NAMALWA (cell line): ENCODE measurements around the gene CRTC2.

ENCODE experiments used
- DNase-seq: peaks from one replicate; pipeline ENCODE4 v3.0.0-alpha.2; 2015; ENCODE audit warnings: low spot score

Gene CRTC2

GRCh38 chr1:153945795-153946621 lies 12.4 kb downstream of the CRTC2 start:
- DNase-seq, result peak; percentile 98

DNA sequence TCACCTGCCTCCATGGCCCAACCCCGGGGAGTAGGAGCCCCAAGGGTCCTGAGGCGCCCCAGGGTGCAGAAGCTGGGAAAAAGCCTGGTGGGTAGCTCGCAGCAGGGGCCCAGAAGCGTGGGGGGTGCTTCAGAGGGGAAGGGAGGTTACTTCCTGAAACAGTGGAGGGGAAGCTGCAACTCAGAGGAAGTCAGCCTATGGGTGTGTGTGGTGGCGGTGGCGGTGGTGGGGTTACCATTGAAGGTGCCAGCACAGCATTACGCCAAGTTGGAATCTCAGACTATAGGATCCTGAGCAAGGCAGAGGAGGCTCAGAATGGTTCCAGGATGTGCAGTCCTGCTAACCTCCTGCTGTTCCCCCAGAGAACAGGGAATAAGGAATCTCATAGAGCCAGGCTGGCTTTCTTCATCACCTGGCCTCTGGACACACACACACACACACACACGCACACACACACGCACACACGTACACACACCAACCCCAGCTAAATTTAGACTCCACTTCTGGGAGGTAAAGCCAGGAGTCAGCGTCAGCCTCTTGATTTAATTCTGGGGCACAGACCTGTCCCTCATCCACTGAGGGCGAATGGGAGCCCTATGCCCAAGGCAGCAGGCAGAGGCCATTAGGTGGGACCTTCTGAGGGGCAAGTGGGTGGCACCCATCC lies 13.1 kb downstream of the CRTC2 start:
- DNase-seq, result peak; percentile 90

DNA sequence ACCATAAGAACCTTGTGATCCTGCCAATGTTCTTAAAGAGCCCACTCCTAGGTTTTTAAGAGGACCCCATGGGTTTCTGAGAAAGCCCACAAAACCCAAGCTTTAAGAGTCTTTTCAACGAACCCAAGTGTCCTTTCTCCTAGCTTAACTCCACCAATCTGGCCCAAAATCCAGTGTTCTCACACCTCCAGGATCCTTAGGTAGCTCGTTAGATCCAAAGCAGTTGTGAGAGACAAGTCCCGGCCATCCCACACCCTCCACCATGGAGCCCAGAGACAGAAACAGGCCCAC lies 13.6 kb downstream of the CRTC2 start:
- no peak for DNase-seq

DNA sequence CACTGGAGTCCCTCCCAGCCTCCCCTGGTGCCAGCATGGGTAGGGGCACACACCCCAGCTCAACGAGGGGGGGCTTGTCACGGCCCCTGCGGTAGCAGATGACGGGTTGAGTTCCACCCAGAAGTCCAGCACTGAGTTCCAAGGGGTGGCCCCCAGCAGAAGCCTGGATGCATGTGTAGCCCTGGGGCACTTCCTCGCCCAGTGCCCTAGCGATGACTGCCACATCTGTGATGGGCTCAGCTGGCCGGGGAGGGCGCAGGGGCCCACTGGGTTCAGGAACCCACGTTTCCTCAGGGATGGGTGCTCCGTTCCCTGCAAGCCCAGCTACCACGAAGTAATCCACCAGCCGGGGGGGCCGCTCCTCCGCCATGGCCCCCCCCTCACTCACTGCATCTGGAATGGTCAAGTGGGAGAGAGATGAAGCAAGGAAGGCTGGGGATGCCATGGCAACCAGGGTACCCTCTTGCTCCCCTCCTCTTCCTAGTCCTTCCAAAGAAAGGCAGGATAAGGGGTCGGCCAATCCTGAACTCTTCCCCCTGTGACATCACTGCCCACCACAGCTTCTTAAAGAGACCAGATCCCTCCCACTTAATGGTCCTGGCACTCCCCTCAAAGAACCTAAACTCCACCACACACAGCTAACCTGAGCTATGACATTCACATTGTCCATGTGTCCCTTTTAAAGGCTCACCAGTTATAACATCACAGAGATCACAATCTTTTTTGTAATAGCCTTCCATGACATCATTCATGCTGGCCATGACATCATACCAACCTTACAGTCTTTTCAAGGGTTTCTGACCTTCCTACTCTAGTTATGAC lies 14.2 kb downstream of the CRTC2 start:
- peak; percentile 60 for DNase-seq

- no peak for DNase-seq
Observed at GRCh38 chr1:153942766-153943549, 15.5 kb downstream of the CRTC2 start.

- DNase-seq, result no peak
Observed at GRCh38 chr1:153941826-153942725, 16.3 kb downstream of the CRTC2 start.

DNA sequence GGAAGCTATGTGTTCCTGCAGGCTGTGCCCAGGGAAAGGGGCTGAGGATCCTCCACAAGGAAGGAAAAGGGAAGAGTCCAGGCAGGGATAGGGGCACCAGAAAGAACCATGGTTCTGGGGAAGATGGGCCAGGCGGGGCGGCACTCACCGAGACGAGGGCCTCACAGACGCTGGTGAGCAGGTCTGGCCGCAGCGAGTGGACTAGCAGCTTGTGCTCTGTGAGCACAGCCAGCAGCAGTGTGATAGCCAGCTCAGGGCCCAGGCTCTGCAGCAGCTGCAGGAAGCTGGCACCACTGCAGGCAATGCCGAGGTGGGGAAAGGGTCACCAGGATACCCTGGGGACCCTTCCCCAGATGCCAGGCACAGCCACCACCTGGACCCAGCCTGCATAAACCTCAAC lies 17.7 kb downstream of the CRTC2 start:
- DNase-seq, result no peak

DNA sequence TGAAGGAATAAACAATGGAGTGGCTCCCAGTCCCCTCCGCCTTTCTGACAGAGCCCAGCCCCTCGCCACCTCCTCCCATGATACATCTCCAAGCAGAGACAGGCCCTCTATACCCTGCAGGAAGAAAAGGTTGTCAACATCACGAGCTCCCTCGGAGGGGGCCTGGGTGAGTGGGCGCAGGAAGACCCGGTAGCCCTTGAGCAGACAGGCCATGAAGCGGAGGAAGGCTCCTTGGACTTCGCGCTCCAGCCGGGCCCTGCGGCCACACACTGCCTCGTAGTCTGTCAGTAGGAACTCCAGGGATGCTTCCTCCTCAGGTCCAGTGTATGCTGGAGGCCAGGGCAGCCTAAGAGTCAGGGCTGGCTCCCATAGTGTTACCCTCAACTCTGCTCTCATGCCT lies 18.9 kb downstream of the CRTC2 start:
- no peak for DNase-seq

- no peak for DNase-seq
Observed at GRCh38 chr1:153938996-153939395, 19.4 kb downstream of the CRTC2 start.

- DNase-seq, result no peak
Observed at GRCh38 chr1:153937331-153937730, 21.1 kb downstream of the CRTC2 start.

- DNase-seq, result no peak
Observed at GRCh38 chr1:153936011-153936802, 22.2 kb downstream of the CRTC2 start.

- DNase-seq, result no peak
Observed at GRCh38 chr1:153934746-153935145, 23.7 kb downstream of the CRTC2 start.

DNA sequence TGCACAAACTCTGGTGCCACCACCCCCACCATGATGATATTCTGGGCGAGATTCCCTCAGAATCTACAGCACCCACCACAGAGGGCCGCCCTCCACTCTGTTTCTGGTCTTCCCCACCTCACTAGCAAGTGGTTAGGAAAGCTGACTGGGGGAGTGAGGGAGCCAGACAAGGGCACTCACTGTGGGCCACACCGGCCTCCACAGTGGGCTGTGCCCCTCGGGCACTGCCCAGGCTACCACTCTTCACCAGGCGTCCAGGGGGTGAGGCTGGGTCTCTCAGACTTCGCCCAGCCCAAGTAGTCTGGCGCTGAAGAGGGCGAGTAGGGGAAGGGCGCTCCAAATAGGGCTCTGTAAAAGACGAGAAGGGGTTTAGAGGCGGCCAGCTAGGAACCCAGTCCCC lies 24.5 kb downstream of the CRTC2 start:
- DNase-seq, result no peak

DNA sequence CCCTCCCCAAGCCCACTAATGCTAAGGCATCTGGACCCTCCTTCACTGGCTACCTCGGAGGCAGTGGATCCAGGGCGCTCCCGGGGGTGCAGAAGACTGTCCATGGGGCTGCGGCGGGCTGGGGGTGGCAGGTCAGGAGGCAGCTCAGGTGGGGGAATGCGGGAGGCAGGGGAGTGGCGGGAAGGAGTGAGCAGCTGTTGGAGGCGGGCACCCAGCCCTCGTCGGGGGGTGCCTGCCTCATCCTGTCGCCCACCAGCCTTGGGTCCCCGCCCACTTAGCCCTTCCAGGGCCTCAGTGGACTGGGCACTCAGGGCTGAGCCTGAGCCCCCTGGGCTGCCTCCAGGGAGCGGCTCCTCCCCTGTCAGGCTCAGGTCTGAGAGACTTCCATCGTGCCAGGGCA lies 25.0 kb downstream of the CRTC2 start:
- DNase-seq, result no peak

DNA sequence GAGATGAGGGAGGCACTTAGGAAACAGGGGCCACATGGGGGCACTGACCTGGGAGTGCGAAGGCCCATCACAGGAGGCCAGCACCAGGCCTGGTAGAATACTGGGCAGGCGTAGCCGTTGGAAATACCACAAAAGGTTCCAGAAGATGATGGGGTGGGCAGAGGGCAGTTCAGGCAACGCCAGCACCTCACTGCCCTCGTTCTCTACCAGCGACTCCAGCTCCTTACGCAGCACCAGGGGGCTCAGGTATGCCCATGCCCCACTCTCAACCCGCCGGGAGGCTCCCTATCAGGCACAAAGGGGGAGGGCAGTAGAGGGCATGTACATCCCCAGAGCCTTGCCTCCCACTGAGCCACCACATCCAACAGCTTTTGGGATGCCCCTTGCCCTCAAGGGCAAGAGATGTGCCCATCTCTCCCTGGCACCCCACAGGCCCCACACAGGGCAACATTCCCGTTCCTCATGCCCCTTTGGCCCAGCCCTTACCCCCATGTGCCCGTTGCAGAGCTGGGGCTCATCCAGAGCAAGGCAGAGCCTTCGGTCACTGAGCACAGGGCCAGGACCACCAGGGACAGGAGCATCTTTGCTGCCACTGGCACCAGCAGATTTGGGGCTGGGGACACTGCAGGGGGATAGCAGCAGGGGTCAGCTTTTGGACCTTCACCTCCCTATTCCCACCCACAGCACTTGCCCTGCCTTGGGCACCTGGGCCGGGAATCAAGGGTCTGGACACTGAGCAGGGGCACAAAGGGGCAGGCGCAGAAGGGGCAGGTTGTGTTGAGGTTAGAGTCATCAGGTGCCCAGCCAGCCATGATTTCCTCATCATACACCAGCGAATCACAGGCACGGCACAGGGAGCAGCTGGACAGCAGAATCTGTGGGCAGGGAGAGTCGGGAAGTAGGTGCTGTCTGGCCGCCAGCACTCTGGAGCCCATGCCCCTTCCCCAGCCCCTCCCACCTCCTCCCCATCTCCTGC lies 26.0 kb downstream of the CRTC2 start:
- DNase-seq, result no peak

GRCh38 chr1:153929981-153930948 lies 28.1 kb downstream of the CRTC2 start:
- DNase-seq, result no peak

- no peak for DNase-seq
Observed at GRCh38 chr1:153929426-153929825, 29.0 kb downstream of the CRTC2 start.

- no peak for DNase-seq
Observed at GRCh38 chr1:153928791-153929341, 29.5 kb downstream of the CRTC2 start.
